Stimulated activated CD4-positive, alpha-beta T cell treated with anti-CD3 and anti-CD28 coated beads, Interleukin-4, amount 100 ng/mL, for 24 hours (primary cell): ENCODE measurements around the gene DGKE.

Experiments used
- DNase-seq: peaks from one replicate; pipeline ENCODE4 v3.0.0-alpha.2; 2020

Gene DGKE

GRCh38 chr17:56893503-56893902 is 59.6 kb downstream of the DGKE start:
- no peak for DNase-seq

- no peak for DNase-seq
These were observed 61.0 kb downstream of the DGKE start for GRCh38 chr17:56894859-56895455.

- DNase-seq: no peak
These were observed 62.4 kb downstream of the DGKE start for GRCh38 chr17:56896217-56896967.

- no peak for DNase-seq
These were observed 63.0 kb downstream of the DGKE start for GRCh38 chr17:56896968-56897359.

- DNase-seq: no peak
These were observed 63.9 kb downstream of the DGKE start for GRCh38 chr17:56897646-56898424.

- DNase-seq: no peak
These were observed 64.9 kb downstream of the DGKE start for GRCh38 chr17:56898874-56899273.

- DNase-seq: no peak
These were observed 65.5 kb downstream of the DGKE start for GRCh38 chr17:56899403-56899802.

- DNase-seq: no peak
These were observed 68.4 kb downstream of the DGKE start for GRCh38 chr17:56902348-56902747.

- DNase-seq: no peak
These were observed 69.6 kb downstream of the DGKE start for GRCh38 chr17:56903560-56903959.

- peak; percentile 29 for DNase-seq
These were observed 74.1 kb downstream of the DGKE start for GRCh38 chr17:56908001-56908542.

- no peak for DNase-seq
These were observed 76.0 kb downstream of the DGKE start for GRCh38 chr17:56909742-56910508.

- no peak for DNase-seq
These were observed 76.7 kb downstream of the DGKE start for GRCh38 chr17:56910509-56911235.

GRCh38 chr17:56912105-56912999 is 78.4 kb downstream of the DGKE start:
- DNase-seq: no peak

- DNase-seq: no peak
These were observed 79.0 kb downstream of the DGKE start for GRCh38 chr17:56913000-56913311.

GRCh38 chr17:56913353-56913866 is 79.5 kb downstream of the DGKE start:
- peak; percentile 22 for DNase-seq

GRCh38 chr17:56913867-56914580 is 80.1 kb downstream of the DGKE start, which contains the start of gene TRIM25:
TSS of gene TRIM25 (minus strand) at chr17:56914049. CDS start at chr17:56913988, 61 bp downstream.
- peak; percentile 88 for DNase-seq

- DNase-seq: no peak
These were observed 80.8 kb downstream of the DGKE start for GRCh38 chr17:56914581-56915273.

- DNase-seq: no peak
These were observed 83.8 kb downstream of the DGKE start for GRCh38 chr17:56917559-56918296.

- no peak for DNase-seq
These were observed 85.0 kb downstream of the DGKE start for GRCh38 chr17:56918916-56919315.
